ENCODE data around the gene TOMM20. TPM values are rescaled to one million over a fixed set of nuclear protein-coding genes. Genes with fewer than 3 reads are reported as not detected.

TOMM20 gene
- total and polyA plus RNA-seq, 9 of the 15 experiments (the other 6 are each of a cell fraction or from before 2014, with no cell fraction given), result 70.6 to 334 (median 159) TPM

DNA sequence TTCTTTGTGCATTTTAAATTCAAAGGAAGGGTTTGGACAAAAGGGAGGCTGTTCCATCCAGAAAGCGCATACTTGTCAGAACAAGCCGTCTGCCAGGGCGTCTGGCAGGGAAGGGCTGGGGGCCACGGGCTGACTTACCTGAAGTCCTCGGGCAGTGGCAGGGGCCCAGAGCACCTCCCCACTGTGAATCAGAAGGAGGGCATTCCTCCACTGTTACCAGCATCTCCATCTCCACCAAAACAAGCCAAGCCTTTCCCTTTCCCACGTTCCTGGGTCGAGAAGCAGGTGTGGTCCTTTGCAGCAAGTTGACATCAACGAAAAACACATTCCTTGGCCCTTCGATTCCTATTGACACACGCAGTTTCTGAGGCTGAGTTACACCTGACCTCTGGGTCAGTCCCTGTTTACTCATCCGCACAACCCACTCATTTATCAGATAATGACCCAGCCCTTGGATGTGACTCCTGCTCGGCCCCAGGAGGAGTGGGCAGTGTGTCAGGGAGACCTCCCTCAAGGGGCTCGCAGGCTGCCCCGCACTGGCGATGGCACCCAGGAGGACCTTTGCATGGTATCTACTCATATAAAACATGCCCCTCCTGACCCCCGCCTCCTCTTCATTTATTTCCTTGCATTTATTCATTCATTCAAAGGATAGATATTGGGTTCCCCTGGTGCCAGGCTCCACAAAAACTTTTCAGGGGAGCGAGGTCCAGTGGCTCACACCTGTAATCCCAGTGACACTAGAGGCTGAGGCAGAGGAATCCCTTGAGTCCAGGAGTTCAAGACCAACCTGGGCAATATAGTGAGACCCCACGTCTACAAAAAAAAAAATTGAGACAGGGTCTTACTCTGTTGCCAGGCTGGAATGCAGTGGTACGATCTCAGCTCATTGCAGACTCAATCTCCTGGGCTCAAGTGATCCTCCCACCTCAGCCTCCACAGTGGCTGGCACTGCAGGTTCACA is 60.2 kb downstream of the TOMM20 start (continued):
- TF ChIP-seq, protein P1, sequence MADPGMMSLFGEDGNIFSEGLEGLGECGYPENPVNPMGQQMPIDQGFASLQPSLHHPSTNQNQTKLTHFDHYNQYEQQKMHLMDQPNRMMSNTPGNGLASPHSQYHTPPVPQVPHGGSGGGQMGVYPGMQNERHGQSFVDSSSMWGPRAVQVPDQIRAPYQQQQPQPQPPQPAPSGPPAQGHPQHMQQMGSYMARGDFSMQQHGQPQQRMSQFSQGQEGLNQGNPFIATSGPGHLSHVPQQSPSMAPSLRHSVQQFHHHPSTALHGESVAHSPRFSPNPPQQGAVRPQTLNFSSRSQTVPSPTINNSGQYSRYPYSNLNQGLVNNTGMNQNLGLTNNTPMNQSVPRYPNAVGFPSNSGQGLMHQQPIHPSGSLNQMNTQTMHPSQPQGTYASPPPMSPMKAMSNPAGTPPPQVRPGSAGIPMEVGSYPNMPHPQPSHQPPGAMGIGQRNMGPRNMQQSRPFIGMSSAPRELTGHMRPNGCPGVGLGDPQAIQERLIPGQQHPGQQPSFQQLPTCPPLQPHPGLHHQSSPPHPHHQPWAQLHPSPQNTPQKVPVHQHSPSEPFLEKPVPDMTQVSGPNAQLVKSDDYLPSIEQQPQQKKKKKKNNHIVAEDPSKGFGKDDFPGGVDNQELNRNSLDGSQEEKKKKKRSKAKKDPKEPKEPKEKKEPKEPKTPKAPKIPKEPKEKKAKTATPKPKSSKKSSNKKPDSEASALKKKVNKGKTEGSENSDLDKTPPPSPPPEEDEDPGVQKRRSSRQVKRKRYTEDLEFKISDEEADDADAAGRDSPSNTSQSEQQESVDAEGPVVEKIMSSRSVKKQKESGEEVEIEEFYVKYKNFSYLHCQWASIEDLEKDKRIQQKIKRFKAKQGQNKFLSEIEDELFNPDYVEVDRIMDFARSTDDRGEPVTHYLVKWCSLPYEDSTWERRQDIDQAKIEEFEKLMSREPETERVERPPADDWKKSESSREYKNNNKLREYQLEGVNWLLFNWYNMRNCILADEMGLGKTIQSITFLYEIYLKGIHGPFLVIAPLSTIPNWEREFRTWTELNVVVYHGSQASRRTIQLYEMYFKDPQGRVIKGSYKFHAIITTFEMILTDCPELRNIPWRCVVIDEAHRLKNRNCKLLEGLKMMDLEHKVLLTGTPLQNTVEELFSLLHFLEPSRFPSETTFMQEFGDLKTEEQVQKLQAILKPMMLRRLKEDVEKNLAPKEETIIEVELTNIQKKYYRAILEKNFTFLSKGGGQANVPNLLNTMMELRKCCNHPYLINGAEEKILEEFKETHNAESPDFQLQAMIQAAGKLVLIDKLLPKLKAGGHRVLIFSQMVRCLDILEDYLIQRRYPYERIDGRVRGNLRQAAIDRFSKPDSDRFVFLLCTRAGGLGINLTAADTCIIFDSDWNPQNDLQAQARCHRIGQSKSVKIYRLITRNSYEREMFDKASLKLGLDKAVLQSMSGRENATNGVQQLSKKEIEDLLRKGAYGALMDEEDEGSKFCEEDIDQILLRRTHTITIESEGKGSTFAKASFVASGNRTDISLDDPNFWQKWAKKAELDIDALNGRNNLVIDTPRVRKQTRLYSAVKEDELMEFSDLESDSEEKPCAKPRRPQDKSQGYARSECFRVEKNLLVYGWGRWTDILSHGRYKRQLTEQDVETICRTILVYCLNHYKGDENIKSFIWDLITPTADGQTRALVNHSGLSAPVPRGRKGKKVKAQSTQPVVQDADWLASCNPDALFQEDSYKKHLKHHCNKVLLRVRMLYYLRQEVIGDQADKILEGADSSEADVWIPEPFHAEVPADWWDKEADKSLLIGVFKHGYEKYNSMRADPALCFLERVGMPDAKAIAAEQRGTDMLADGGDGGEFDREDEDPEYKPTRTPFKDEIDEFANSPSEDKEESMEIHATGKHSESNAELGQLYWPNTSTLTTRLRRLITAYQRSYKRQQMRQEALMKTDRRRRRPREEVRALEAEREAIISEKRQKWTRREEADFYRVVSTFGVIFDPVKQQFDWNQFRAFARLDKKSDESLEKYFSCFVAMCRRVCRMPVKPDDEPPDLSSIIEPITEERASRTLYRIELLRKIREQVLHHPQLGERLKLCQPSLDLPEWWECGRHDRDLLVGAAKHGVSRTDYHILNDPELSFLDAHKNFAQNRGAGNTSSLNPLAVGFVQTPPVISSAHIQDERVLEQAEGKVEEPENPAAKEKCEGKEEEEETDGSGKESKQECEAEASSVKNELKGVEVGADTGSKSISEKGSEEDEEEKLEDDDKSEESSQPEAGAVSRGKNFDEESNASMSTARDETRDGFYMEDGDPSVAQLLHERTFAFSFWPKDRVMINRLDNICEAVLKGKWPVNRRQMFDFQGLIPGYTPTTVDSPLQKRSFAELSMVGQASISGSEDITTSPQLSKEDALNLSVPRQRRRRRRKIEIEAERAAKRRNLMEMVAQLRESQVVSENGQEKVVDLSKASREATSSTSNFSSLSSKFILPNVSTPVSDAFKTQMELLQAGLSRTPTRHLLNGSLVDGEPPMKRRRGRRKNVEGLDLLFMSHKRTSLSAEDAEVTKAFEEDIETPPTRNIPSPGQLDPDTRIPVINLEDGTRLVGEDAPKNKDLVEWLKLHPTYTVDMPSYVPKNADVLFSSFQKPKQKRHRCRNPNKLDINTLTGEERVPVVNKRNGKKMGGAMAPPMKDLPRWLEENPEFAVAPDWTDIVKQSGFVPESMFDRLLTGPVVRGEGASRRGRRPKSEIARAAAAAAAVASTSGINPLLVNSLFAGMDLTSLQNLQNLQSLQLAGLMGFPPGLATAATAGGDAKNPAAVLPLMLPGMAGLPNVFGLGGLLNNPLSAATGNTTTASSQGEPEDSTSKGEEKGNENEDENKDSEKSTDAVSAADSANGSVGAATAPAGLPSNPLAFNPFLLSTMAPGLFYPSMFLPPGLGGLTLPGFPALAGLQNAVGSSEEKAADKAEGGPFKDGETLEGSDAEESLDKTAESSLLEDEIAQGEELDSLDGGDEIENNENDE (IDR thresholded peaks at IDR 0.05; ENCODE audit: low read depth, low read length), result no peak
- TF ChIP-seq, protein P2, sequence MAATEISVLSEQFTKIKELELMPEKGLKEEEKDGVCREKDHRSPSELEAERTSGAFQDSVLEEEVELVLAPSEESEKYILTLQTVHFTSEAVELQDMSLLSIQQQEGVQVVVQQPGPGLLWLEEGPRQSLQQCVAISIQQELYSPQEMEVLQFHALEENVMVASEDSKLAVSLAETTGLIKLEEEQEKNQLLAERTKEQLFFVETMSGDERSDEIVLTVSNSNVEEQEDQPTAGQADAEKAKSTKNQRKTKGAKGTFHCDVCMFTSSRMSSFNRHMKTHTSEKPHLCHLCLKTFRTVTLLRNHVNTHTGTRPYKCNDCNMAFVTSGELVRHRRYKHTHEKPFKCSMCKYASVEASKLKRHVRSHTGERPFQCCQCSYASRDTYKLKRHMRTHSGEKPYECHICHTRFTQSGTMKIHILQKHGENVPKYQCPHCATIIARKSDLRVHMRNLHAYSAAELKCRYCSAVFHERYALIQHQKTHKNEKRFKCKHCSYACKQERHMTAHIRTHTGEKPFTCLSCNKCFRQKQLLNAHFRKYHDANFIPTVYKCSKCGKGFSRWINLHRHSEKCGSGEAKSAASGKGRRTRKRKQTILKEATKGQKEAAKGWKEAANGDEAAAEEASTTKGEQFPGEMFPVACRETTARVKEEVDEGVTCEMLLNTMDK (IDR thresholded peaks at IDR 0.05; ENCODE audit: borderline replicate concordance, insufficient read depth, low read depth, low read length, poor library complexity, severe bottlenecking), result no peak
- TF ChIP-seq PRMT5 (CRISPR knock-in tag; IDR thresholded peaks at IDR 0.05) (no peak), BRCA1 (IDR thresholded peaks at IDR 0.05) (no peak), BRCA1 (CRISPR knock-in tag; IDR thresholded peaks at IDR 0.05) (no peak; the same call in 1 of the 2 replicates), ZNF354B (CRISPR knock-in tag; IDR thresholded peaks at IDR 0.05) (no peak), ZNF785 (CRISPR knock-in tag; IDR thresholded peaks at IDR 0.05) (no peak), ZNF146 (CRISPR knock-in tag; IDR thresholded peaks at IDR 0.05; ENCODE audit: unreplicated experiment) (no peak), NONO (IDR thresholded peaks at IDR 0.05; ENCODE audit: low read depth in 2 of 2, low read length in 1 of 2) (no peak), SMAD1 (IDR thresholded peaks at IDR 0.05; ENCODE audit: low read depth, low read length, partially characterized antibody) (no peak), SRSF7 (optimal IDR thresholded peaks at IDR 0.05; ENCODE audit: low read depth, low read length) (no peak)
- TF ChIP-seq, protein P3, sequence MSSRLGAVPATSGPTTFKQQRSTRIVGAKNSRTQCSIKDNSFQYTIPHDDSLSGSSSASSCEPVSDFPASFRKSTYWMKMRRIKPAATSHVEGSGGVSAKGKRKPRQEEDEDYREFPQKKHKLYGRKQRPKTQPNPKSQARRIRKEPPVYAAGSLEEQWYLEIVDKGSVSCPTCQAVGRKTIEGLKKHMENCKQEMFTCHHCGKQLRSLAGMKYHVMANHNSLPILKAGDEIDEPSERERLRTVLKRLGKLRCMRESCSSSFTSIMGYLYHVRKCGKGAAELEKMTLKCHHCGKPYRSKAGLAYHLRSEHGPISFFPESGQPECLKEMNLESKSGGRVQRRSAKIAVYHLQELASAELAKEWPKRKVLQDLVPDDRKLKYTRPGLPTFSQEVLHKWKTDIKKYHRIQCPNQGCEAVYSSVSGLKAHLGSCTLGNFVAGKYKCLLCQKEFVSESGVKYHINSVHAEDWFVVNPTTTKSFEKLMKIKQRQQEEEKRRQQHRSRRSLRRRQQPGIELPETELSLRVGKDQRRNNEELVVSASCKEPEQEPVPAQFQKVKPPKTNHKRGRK (tag; IDR thresholded peaks at IDR 0.05), result no peak
